Esophagus muscularis mucosa (tissue), 4 donors: ENCODE data around the gene TMPRSS4. TPM values are rescaled to one million over a fixed set of nuclear protein-coding genes. Genes with fewer than 3 reads are reported as not detected.

ENCODE experiments used
- DNase-seq: peaks from one replicate; pipeline ENCODE4 v3.0.0-alpha.2; 2017; ENCODE audit errors: extremely low spot score
- H3K27ac ChIP-seq, 4 donors: fragments of 200-600 bp; sonication (generic); replicated peaks in 1 of 4; 1 replicate in 3 of 4; 2 replicates in 1 of 4; pipeline ENCODE4 v1.5.1; 2016 to 2019; ENCODE audit warnings: mild to moderate bottlenecking in 1 of 4
- H3K27me3 ChIP-seq, 4 donors: fragments of 200-600 bp; sonication (generic); one replicate each; pipeline versions ENCODE4 v1.5.1 to v1.6.0; 2016 to 2019
- H3K36me3 ChIP-seq, 4 donors: fragments of 200-600 bp; sonication (generic); one replicate each; pipeline ENCODE4 v1.5.1; 2016 to 2019
- H3K4me1 ChIP-seq, 4 donors: fragments of 200-600 bp; sonication (generic); one replicate each; pipeline ENCODE4 v1.5.1; 2016 to 2019
- H3K4me3 ChIP-seq, 4 donors: fragments of 200-600 bp; sonication (generic); 1 replicate in 2 of 4; 2 replicates in 2 of 4; pipeline ENCODE4 v1.5.1; 2016 to 2019; ENCODE audit warnings: mild to moderate bottlenecking in 4 of 4, moderate library complexity in 1 of 4
- H3K9me3 ChIP-seq, 4 donors: fragments of 200-600 bp; sonication (generic); 1 replicate in 3 of 4; 2 replicates in 1 of 4; pipeline ENCODE4 v1.5.1; 2016 to 2019
- CTCF ChIP-seq, 3 experiments: fragments of 200-600 bp in 2 of 3; fragments of 450-650 bp in 1 of 3; sonication (generic) in 2 of 3; IDR thresholded peaks; one replicate each; pipeline ENCODE4 v1.5.1; 2017 to 2019; ENCODE audit warnings: antibody characterized with exemption in 3 of 3, mild to moderate bottlenecking in 2 of 3, moderate library complexity in 1 of 3
- EP300 ChIP-seq: sonication (generic); formaldehyde crosslinking; IDR thresholded peaks from one replicate; pipeline ENCODE4 v1.6.1; 2017; ENCODE audit warnings: antibody characterized with exemption
- POLR2A ChIP-seq: fragments of 450-650 bp; IDR thresholded peaks from one replicate; pipeline ENCODE4 v1.6.1; 2017; ENCODE audit warnings: antibody characterized with exemption, moderate library complexity, mild to moderate bottlenecking, low read depth
- POLR2AphosphoS5 ChIP-seq, 2 donors: sonication (generic); formaldehyde crosslinking; IDR thresholded peaks; one replicate each; pipeline ENCODE4 v1.6.1; 2017; ENCODE audit warnings: antibody characterized with exemption in 2 of 2
- whole genome bisulfite sequencing: methylation state at CpG from one replicate; pipeline ENCODE4 v1.1.5; 2018; 5-methylcytosine and 5-hydroxymethylcytosine counted together
- intact Hi-C: fragments of 100-400 bp; cut with DNase I; formaldehyde crosslinking; loops from one replicate; pipeline ENCODE4 v1.15.1; 2023
- total RNA-seq, 4 donors: library from RNA; depleted of rRNA; stranded (reverse); fragments of >200 nt; gene quantifications; one replicate each; pipeline versions ENCODE4 v1.1.0 to v1.2.1, GENCODE V29; 2016

TMPRSS4 gene
- total RNA-seq, 4 donors from 2014 or later, result 0.17 to 0.33 (median 0.26) TPM; not detected in 1

GRCh38 chr11:118148856-118149255 is 72.0 kb downstream of the TMPRSS4 start:
- Histone ChIP-seq H3K9me3 (no peaks in the 10 kb centered on the region), H3K4me1 (peaks cover 29 to 46% (median 42%) of the 10 kb centered on the region in 4 donors), H3K27me3 (peaks cover 0 to 37% (median 8%) of the 10 kb centered on the region in 4 donors), H3K27ac (no peak overlapping the region), H3K4me3 (no peak overlapping the region), H3K36me3 (no peaks in the 10 kb centered on the region)
- intact Hi-C loops, result loop anchor here (5.0 kb wide), 1 partner anchor 338 kb away; no protein-coding TSS in a partner anchor
- 79% methylated on average over 2 of the region's 2 CpGs for WGBS
- no peak for DNase-seq
- TF ChIP-seq EP300, result no peak
- no peak for TF ChIP-seq POLR2AphosphoS5 (IDR thresholded peaks at IDR 0.05)
- TF ChIP-seq POLR2A, result no peak
- TF ChIP-seq CTCF (IDR thresholded peaks at IDR 0.05), result no peak

DNA sequence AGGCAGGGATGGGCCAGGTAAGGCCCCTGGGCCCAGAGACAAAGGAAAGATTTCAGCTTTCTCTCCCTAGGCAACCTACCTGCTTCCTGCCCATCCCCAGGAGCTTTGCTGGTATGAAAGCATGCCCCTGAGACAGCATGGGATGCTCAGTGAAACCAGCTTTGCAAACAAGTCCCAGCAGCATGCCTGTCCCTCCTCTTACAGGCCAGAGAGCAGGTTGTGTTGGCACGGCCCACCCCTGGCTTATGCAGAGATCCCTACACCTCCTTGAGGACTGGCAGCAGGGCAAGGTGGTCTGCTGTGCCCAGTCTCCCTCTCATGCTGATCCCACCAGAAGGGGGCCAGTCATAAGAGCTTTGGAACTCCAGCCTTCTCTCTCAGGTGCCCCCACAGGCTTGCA is 72.6 kb downstream of the TMPRSS4 start:
- no peaks in the 10 kb centered on the region for H3K36me3 ChIP-seq
- peaks cover 0 to 40% (median 8%) of the 10 kb centered on the region in 4 donors for H3K27me3 ChIP-seq
- WGBS, result 100% methylated on average over 1 of the region's 1 CpG
- no peak overlapping the region for H3K27ac ChIP-seq
- H3K9me3 ChIP-seq, result no peaks in the 10 kb centered on the region
- no peak for DNase-seq
- intact Hi-C loops, result loop anchor here (5.0 kb wide), 1 partner anchor 338 kb away; no protein-coding TSS in a partner anchor
- H3K4me1 ChIP-seq, result peaks cover 29 to 46% (median 42%) of the 10 kb centered on the region in 4 donors
- no peak overlapping the region for H3K4me3 ChIP-seq
- TF ChIP-seq POLR2AphosphoS5 (IDR thresholded peaks at IDR 0.05) (no peak), POLR2A (no peak)

- intact Hi-C loops, result no loop called here
- Histone ChIP-seq H3K4me3 (peak overlapping the region in 1 of 4 donors; percentile 55), H3K9me3 (no peaks in the 10 kb centered on the region), H3K36me3 (no peaks in the 10 kb centered on the region), H3K27me3 (peaks cover 0 to 46% (median 14%) of the 10 kb centered on the region in 4 donors), H3K27ac (no peak overlapping the region), H3K4me1 (peaks cover 14 to 35% (median 29%) of the 10 kb centered on the region in 4 donors)
- DNase-seq, result no peak
- no peak for TF ChIP-seq CTCF (IDR thresholded peaks at IDR 0.05)
- no peak for TF ChIP-seq EP300
- TF ChIP-seq POLR2A, result no peak
- TF ChIP-seq POLR2AphosphoS5 (IDR thresholded peaks at IDR 0.05), result no peak
- WGBS, result 28% methylated on average over 5 of the region's 5 CpGs
These were observed 74.6 kb downstream of the TMPRSS4 start for GRCh38 chr11:118151431-118151830.

GRCh38 chr11:118152020-118152551 is 75.2 kb downstream of the TMPRSS4 start:
- DNase-seq, result no peak
- TF ChIP-seq EP300 (no peak), CTCF (IDR thresholded peaks at IDR 0.05) (no peak), POLR2A (no peak), POLR2AphosphoS5 (IDR thresholded peaks at IDR 0.05) (no peak)
- WGBS, result 29% methylated on average over 11 of the region's 16 CpGs
- H3K27ac ChIP-seq, result peak overlapping the region in 2 of 4 donors; percentile 11 to 26
- peak overlapping the region; percentile 55 to 71 (median 62) for H3K4me3 ChIP-seq
- intact Hi-C loops, result no loop called here
- no peaks in the 10 kb centered on the region for H3K9me3 ChIP-seq
- H3K4me1 ChIP-seq, result peaks cover 14 to 42% (median 36%) of the 10 kb centered on the region in 4 donors
- peaks cover 0 to 53% (median 16%) of the 10 kb centered on the region in 4 donors for H3K27me3 ChIP-seq
- no peaks in the 10 kb centered on the region for H3K36me3 ChIP-seq

- Histone ChIP-seq H3K4me1 (peaks cover 14 to 46% (median 38%) of the 10 kb centered on the region in 4 donors), H3K27me3 (peaks cover 0 to 60% (median 18%) of the 10 kb centered on the region in 4 donors), H3K27ac (peak within 1 kb of the TSS in 2 of 4 donors; percentile 11 to 26), H3K36me3 (no peaks in the 10 kb centered on the region), H3K4me3 (peak within 1 kb of the TSS; percentile 55 to 71 (median 62)), H3K9me3 (no peaks in the 10 kb centered on the region)
- 0% methylated on average over 3 of the region's 88 CpGs for WGBS
- no peak for DNase-seq
- intact Hi-C loops, result no loop called here
- TF ChIP-seq POLR2A, result no peak
- TF ChIP-seq POLR2AphosphoS5 (IDR thresholded peaks at IDR 0.05), result peak in 1 of 2 donors; percentile 19
These were observed 75.9 kb downstream of the TMPRSS4 start, which contains the start of gene SCN4B for GRCh38 chr11:118152552-118153471. Gene SCN4B (minus strand): TSS chr11:118152823. CDS start chr11:118152673, 150 bp downstream.
